SU-DHL-6 (cell line): Measurements from ENCODE around the gene DCTN3.

Source experiments
- CTCF ChIP-seq: fragments of 200-600 bp; sonication (generic); IDR thresholded peaks from one replicate; pipeline ENCODE4 v1.5.1; 2017; ENCODE audit warnings: antibody characterized with exemption, mild to moderate bottlenecking, low read length, moderate library complexity; ENCODE audit not compliant: insufficient read depth, poor library complexity, severe bottlenecking
- EZH2phosphoT487 ChIP-seq: fragments of 200-600 bp; sonication (generic), shearing (Covaris generic); conservative IDR thresholded peaks from 2 replicates; pipeline ENCODE4 v1.6.1; 2018; ENCODE audit warnings: mild to moderate bottlenecking, antibody characterized with exemption, low read length, moderate library complexity, mixed read lengths

- TF ChIP-seq CTCF: no peak
- TF ChIP-seq EZH2phosphoT487: no peak
These were observed 4.8 kb upstream of the DCTN3 start for GRCh38 chr9:34625186-34625486.
